Measurements from ENCODE around the gene EIF4G3.
"Not testable (repeated sequence)": the region's sequence is repeated elsewhere in the genome, so short reads cannot be mapped to it uniquely, and the experiment has no call there.

EIF4G3 gene

DNA sequence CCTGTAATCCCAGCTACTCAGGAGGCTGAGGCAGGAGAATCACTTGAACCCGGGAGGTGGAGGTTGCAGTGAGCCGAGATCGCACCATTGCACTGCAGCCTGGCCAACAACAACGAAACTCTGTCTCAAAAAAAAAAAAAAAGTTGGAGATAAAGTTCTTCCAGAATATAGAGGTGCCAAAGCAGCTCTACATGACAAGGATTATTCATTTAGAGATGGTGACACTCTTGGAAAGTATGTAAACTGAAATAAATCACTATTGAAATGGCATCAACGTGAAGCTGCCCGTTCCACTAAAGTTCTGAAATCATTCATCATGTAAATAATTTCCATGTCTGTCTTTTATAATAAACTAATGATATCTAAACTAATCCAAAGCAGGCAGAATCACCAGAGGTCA lies 14.9 kb downstream of the EIF4G3 start:
- no peak overlapping the region for H3K4me3 ChIP-seq (ENCODE audit: low read length)
- DNase-seq (ENCODE audit: low read depth, low spot score), result no peak

DNA sequence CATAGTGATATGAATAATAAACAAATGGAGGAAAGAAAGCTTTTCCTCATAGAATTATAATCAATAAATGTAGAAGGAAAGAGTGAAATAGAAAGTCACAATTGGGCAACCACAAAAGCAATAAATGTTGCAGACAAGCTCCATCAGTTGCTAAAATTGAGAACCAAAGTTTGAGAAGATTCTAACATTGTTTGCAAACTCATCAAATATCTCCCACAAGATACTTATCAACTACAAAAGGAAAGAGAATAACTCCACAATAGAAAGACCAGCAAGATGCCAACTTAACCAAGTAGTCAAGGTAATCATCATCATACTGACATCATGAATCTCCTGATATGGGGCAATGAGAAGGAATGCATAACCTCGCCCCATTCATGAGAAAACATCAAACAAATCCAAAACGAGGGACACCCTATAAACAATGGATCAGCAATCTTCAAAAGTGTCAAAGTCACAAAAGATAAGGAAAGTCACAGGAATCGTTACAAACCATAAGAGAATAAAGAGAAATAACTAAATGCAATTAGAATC lies 16.4 kb downstream of the EIF4G3 start:
- DNase-seq (ENCODE audit: low read depth, low spot score), result no peak
- H3K4me3 ChIP-seq (ENCODE audit: low read length), result no peak overlapping the region

DNA sequence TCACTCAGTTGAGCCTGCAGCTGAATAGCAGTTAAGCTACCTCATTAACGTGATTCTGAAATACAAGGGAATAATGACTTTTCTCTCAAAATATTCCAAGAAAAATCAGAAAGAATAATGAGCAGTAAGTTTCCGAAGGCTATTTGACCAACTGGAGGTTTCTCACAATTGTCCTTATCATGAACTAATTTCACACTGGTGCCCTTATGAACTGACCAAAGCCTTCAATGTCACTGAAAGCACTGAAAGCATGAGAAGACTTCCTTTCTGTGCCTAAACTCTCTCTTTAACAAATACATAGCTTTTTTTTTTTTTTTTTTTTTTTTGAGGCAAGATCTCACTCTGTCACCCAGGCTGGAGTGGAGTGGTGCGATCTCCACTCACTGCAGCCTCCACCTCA lies 18.8 kb downstream of the EIF4G3 start:
- no peak for DNase-seq (ENCODE audit: low read depth, low spot score)
- H3K4me3 ChIP-seq (ENCODE audit: low read length), result no peak overlapping the region

DNA sequence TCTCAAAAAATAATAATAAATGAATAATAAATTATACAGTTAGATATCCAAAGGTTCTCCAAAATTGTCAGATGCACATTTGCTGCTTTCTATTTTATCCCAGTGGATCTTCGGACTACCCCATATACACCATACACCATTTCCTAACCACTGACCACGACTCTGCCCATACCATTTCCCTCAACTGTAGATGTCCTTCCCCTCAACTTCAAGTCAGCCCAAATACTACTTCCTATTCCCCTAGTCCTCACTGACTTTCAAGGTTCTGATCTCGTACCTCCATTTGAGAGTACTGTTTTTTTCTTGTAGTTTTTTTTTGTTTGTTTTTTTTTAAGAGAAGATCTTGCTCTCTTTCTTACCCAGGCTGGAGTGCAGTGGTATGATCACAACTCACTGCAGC lies 19.6 kb downstream of the EIF4G3 start:
- no peak overlapping the region for H3K4me3 ChIP-seq (ENCODE audit: low read length)
- DNase-seq (ENCODE audit: low read depth, low spot score), result no peak

DNA sequence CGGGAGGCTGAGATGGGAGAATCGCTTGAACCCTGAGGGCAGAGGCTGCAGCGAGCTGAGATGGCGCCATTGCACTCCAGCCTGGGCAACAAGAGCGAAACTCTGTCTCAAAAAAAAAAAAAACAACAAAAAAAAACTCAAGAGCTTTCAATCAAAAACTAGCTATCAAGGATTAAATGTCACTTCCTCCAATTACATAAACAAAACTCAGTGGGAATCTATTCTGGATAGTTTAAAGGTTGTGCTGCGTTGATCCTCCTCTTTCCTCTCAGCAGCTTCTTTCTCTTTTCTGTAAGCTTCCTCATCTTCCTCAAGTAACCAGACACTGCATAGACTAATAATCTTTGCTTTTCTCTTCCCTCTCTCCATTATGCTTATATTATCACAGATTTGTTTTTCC lies 20.7 kb downstream of the EIF4G3 start:
- no peak overlapping the region for H3K4me3 ChIP-seq (ENCODE audit: low read length)
- no peak for DNase-seq (ENCODE audit: low read depth, low spot score)

DNA sequence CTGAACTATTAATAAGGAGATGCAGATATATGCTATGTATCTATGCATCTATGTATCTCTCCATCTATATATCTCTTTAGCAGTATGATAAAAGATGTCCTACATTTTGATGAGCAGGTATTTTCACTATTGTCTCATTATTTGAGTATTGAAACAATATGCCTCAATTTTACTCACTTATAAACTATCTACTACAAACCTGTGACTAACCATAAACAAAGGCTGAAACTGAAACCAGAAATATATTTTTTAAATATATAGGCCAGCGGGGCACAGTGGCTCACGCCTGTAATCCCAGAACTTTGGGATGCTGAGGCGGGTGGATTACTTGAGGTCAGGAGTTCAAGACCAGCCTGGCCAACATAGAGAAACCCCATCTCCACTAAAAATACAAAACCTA lies 22.0 kb downstream of the EIF4G3 start:
- no peak overlapping the region for H3K4me3 ChIP-seq (ENCODE audit: low read length)
- DNase-seq (ENCODE audit: low read depth, low spot score), result no peak

DNA sequence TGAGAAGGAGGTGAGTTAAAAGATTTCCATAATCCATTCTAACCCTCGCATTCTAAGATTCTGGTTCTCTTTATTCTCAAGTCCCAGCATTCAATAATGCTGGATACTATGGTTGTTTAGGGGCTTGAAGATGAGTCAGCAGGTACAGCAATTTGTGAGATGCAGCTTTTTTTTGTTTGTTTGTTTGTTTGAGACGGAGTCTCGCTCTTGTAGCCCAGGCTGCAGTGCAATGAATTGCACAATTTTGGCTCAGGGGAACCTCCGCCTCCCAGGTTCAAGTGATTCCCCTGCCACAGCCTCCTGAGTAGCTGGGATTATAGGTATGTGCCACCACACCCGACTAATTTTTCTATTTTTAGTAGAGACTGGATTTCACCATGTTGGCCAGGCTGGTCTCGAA lies 23.3 kb downstream of the EIF4G3 start:
- no peak overlapping the region for H3K4me3 ChIP-seq (ENCODE audit: low read length)
- no peak for DNase-seq (ENCODE audit: low read depth, low spot score)

DNA sequence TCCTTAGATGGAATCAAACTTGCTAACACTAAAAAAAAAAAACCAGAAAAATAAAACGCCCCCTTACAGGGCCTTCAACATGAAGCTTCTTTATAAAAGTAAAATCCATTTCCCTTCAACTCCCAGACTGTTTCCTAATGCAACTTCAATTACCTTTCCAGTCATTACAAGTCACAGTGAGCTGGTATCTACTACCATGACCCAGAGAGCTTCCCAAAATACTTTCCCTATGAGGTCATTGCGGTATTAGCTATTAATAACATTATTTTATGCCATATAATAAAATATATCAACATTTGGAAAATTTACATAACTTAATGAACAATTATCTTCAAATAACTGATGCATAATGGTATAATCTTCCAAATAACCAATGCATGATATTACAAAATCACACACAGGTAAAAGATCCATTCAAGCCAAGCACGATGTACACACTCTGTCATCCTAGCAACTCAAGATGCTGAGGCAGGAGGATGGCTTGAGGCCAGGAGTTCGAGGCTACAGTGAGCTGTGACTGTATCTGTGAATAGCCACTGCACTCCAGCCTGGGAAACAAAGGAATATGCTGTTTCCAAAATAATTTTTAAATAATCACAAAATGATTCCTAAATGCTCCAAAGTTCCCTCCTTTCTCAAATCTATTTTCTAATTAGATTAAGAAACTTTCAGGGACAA lies 24.1 kb downstream of the EIF4G3 start:
- no peak for DNase-seq (ENCODE audit: low read depth, low spot score)
- H3K4me3 ChIP-seq (ENCODE audit: low read length), result no peak overlapping the region

DNA sequence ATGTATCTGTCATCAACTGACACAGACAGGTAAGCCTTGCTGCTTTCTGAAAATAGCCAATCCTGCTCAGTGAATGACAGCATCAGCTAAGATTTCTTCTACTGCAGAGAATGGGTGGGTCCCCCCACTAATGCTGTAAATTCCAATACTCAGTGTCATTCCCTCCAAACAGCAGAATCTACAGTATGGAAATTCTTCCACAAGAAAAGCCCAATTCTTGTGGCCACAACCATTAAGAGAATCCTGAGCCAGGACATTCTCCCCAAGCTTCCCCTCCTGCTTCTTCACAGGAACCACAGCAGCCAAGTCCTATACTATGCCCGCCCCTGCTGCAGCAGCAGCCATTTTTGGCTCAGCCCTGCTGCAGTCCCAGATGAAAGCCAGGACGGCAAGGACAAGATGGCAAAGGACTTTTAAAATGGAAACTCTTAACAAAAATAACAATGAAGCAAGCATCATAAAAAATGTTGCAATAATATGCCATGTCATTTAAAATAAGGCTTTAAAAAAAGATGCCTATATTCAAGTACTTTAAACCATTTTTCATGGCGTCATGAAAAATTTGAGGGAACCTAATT lies 26.8 kb downstream of the EIF4G3 start:
- DNase-seq (ENCODE audit: low read depth, low spot score), result no peak
- H3K4me3 ChIP-seq (ENCODE audit: low read length), result no peak overlapping the region

DNA sequence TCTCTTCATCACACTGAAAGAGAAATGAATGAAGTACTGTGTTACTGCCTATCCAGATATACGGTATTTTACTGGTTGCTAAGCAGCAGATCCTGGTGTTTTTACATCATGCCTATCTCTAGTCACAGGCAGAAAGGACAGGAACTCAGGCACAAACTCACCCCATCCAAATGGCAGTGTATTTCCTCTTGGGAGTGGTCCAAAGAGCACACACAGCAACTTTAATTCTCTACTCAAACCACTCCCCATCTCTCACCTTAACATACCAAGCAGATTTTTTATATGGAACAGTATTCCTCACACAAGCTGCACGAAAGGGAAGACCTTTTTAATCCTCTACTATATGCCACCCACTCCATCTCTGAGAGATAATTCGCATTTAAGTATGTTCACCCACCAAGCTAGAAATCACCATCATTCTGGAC lies 27.3 kb downstream of the EIF4G3 start:
- DNase-seq (ENCODE audit: low read depth, low spot score), result no peak
- H3K4me3 ChIP-seq (ENCODE audit: low read length), result no peak overlapping the region

DNA sequence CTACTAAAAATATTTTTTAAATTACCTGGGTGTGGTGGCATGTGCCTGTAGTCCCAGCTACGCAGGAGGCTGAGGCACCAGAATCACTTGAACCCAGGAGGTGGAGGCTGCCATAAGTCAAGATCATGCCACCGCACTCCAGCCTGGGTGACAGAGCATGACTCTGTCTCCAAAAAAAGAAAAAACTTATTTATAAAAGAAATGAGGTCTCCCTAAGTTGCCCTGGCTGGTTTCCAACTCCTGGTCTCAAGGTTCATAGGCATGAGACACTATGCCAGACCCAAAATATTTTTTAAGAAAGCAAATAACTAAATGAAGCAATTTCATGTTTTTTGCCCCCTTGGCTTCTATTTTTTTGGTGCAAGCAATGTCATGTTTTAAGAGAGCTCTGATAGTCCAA lies 32.9 kb downstream of the EIF4G3 start:
- DNase-seq (ENCODE audit: low read depth, low spot score), result no peak
- no peak overlapping the region for H3K4me3 ChIP-seq (ENCODE audit: low read length)

DNA sequence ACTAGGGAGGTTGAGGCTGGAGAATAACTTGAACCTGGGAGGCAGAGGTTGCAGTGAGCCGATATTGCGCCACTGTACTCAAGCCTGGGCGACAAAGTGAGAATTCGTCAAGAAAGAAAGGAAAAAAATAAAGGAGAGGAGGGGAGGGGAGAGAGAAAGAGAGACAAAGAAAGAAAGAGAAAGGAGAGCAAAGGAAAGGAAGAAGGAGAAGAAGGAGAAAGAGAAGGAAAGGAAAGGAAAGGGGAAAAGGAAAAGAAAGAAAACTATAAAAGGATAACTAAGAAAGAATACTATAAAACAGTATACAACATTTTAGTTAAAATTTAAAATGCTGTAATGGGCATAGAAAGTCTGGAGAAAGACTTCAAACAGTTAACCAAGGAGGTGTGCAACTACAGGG lies 33.6 kb downstream of the EIF4G3 start:
- no peak for DNase-seq (ENCODE audit: low read depth, low spot score)
- no peak overlapping the region for H3K4me3 ChIP-seq (ENCODE audit: low read length)

DNA sequence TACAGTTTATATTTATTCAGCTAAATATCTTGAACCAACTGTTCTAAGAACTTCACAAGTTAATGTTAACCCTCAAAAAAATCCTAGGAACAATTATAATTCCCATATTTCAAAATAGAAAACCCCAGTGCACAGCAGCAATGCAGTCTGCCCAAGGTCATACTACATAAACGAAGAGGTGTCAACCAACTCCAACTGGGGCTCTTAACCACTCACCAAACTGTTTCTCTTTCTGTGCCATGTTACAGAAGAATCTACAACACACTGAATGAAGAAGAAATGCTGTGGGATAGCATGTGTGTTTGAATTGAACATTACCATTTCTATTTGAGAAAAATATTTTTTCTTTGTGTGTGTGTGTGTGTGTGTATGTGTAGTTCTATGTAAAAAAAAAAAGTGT lies 35.7 kb downstream of the EIF4G3 start:
- H3K4me3 ChIP-seq (ENCODE audit: low read length), result no peak overlapping the region
- no peak for DNase-seq (ENCODE audit: low read depth, low spot score)

DNA sequence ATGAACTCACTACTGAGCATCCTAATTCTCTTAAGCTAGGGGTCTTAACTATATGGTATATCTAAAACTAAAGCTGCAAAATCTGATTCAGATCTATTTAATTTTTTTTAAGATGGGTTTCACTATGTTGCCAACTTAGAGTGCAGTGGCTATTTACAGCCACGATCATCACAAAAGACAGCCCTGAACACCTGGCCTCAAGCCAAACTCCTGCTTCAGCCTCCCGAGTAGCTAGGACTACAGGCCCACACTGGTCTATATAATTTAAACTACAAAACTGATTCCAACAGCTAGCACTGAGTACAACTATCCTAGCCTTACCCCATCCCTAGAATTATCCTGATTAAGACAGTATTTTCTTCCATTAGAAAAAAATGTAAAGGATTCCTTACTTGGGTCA lies 37.1 kb downstream of the EIF4G3 start:
- H3K4me3 ChIP-seq (ENCODE audit: low read length), result no peak overlapping the region
- DNase-seq (ENCODE audit: low read depth, low spot score), result no peak

DNA sequence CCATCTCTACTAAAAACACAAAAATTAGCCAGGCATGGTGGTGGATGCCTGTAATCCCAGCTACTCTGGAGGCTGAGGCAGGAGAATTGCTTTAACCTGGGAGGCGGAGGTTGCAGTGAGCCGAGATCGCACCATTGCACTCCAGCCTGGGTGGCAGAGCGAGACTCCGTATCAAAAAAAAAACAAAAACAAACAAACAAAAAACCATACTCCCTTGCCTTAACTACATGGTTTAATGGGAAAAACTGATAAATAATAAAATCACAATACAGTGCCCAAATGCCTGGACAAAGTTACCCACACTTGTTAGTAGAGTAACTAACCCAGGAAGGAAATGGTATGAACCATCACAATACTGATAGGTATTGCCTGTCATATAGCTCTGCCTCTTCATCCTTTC lies 40.4 kb downstream of the EIF4G3 start:
- H3K4me3 ChIP-seq (ENCODE audit: low read length); DNase-seq (ENCODE audit: low read depth, low spot score): not testable (repeated sequence)

DNA sequence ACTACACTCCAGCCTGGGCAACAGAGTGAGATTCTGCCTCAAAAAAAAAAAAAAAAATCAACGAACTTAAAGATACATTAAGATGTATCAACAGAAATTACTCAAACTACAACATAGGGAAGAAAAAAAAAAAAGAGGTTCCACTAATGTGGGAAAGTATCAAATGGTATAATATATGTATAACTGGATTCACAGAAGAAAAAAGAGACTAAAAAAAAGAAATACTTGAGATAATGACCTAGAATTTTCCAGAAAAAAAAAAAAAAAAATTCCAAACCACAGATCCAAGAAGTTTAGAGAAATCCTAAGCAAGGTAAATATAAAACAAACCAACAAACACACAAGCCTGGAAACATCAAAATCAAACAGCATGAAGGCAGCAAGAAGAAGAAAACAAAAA lies 45.5 kb downstream of the EIF4G3 start:
- H3K4me3 ChIP-seq (ENCODE audit: low read length), result no peak overlapping the region
- no peak for DNase-seq (ENCODE audit: low read depth, low spot score)

DNA sequence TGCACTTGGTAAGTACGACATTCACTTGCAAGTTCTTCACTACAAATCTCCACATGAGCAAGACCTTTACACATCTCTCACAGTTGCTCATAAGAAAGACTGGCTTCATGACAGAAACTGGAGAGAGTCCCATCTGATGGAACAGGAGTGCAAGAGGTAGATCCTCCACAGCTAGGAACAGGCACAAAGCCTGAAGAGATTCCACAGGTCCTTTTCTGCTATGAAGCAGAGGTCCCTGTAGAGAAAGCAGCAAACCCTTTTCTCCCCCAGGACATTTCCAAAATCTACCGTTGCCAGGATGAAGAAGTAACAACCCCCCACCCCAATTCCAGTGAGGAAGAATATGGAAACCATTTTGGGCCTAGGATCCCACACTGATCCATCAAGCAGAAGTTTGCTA lies 47.3 kb downstream of the EIF4G3 start:
- H3K4me3 ChIP-seq (ENCODE audit: low read length), result no peak overlapping the region
- DNase-seq (ENCODE audit: low read depth, low spot score), result no peak

DNA sequence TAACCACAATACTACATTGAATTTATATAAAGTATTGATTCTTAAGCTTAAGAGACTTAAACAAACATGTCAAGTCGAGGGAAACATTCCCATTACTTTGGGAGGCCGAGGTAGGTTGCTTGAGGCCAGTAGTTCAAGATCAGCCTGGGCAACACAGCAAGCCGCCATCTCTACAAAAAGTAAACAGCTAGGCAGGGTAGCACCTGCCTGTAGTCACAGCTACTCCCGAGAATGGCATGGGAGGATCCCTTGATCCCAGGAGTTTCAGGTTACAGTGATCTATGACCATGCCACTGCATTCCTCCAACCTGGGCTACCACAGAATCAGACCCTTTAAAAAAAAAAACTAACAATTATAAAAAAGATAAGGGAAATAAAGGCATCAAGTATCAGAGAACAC lies 50.4 kb downstream of the EIF4G3 start:
- no peak for DNase-seq (ENCODE audit: low read depth, low spot score)
- H3K4me3 ChIP-seq (ENCODE audit: low read length), result no peak overlapping the region

DNA sequence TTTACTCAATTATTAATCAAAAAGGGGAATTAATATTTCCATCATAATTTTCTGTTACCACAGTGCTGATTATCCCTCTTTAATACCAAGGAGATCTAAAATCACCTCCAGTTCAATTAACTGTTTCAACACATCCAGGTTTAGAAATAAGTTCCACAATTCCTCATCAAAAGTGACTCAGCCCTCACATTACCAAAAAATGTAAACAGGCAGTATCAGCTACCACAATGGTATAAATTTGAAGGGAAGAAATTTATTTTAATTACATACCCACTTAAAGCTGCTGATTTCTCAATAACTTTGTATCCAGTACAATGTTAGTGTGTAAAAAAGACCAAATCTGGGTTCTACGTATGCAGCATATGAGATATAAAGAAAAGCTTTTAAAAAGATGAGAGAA lies 51.9 kb downstream of the EIF4G3 start:
- no peak for DNase-seq (ENCODE audit: low read depth, low spot score)
- H3K4me3 ChIP-seq (ENCODE audit: low read length), result no peak overlapping the region

DNA sequence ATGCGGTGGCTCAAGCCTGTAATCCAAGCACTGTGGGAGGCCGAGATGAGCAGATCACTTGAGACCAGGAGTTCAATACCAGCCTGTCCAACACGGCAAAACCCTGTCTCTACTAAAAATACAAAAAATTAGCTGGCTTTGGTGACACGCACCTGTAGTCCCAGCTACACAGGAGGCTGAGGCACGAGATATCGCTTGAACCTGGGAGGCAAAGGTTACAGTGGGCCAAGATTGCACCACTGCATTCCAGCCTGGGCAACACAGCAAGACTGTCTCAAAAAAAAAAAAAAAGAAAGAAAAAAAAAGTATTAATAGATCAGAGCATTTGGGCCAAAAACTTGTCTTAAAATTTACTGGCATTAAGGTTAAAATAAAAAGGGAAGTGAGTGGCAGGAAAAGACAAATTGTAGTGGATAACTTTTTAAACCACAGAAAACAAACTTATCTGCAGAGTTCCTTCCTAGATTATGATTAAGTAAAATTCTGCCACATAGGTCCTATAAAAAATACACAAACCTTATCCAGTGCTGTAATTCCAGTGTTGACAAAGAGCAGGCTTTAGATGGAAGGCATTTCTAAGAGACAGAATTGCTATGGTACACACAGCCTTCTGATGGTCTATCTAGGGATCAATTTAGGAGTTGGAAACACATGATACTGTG lies 53.3 kb downstream of the EIF4G3 start:
- no peak for DNase-seq (ENCODE audit: low read depth, low spot score)
- H3K4me3 ChIP-seq (ENCODE audit: low read length), result no peak overlapping the region

Data from Jurkat, Clone E6-1 (cell line).